ENCODE measurements around the gene MAGEB1.

The MAGEB1 gene

GRCh38 chrX:30301208-30301607 lies 54.3 kb downstream of the MAGEB1 start:
- DNase-seq: no peak

Measured in NCI-H82 (cell line).